ENCODE measurements around the gene RETSAT. TPM values are rescaled to one million over a fixed set of nuclear protein-coding genes. Genes with fewer than 3 reads are reported as not detected.

Gene RETSAT
- total and polyA plus RNA-seq, 2 of the 13 experiments (the other 11 are each of a cell fraction or from before 2014, with no cell fraction given), result 46.7 to 61.0 TPM

GRCh38 chr2:85342156-85342555, 12.2 kb downstream of the RETSAT start:
- POLR2A ChIA-PET, result interaction anchor here (1.6 to 2.0 kb wide), 2 partner anchors 12 to 14 kb away, joined by 6 to 8 read pairs; partner anchors contain the start of genes ELMOD3, RETSAT and TGOLN2
- peaks cover 21 to 41% of the 10 kb centered on the region in 2 experiments; a peak in 4 of 5 replicates for H3K36me3 ChIP-seq (replicated peaks in 1 of 2; ENCODE audit: control insufficient read depth in 1 of 2, insufficient read depth in 2 of 2, low read length in 2 of 2)
- BruUV-seq (replicated peaks), result no TSS peak
- no peak for TF ChIP-seq ATF7 (IDR thresholded peaks at IDR 0.05)
- no peak for TF ChIP-seq ATF7 (CRISPR knock-in tag; IDR thresholded peaks at IDR 0.05)
- TF ChIP-seq, protein P1, sequence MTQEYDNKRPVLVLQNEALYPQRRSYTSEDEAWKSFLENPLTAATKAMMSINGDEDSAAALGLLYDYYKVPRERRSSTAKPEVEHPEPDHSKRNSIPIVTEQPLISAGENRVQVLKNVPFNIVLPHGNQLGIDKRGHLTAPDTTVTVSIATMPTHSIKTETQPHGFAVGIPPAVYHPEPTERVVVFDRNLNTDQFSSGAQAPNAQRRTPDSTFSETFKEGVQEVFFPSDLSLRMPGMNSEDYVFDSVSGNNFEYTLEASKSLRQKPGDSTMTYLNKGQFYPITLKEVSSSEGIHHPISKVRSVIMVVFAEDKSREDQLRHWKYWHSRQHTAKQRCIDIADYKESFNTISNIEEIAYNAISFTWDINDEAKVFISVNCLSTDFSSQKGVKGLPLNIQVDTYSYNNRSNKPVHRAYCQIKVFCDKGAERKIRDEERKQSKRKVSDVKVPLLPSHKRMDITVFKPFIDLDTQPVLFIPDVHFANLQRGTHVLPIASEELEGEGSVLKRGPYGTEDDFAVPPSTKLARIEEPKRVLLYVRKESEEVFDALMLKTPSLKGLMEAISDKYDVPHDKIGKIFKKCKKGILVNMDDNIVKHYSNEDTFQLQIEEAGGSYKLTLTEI (CRISPR knock-in tag; conservative IDR thresholded peaks at IDR 0.05), result no peak
- TF ChIP-seq, protein P2, sequence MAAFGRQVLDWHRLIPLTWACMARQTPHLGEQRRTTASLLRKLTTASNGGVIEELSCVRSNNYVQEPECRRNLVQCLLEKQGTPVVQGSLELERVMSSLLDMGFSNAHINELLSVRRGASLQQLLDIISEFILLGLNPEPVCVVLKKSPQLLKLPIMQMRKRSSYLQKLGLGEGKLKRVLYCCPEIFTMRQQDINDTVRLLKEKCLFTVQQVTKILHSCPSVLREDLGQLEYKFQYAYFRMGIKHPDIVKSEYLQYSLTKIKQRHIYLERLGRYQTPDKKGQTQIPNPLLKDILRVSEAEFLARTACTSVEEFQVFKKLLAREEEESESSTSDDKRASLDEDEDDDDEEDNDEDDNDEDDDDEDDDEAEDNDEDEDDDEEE (CRISPR knock-in tag; IDR thresholded peaks at IDR 0.05), result no peak
- TF ChIP-seq HBP1 (CRISPR knock-in tag; IDR thresholded peaks at IDR 0.05; ENCODE audit: low read depth), result no peak
- TF ChIP-seq, protein P3, sequence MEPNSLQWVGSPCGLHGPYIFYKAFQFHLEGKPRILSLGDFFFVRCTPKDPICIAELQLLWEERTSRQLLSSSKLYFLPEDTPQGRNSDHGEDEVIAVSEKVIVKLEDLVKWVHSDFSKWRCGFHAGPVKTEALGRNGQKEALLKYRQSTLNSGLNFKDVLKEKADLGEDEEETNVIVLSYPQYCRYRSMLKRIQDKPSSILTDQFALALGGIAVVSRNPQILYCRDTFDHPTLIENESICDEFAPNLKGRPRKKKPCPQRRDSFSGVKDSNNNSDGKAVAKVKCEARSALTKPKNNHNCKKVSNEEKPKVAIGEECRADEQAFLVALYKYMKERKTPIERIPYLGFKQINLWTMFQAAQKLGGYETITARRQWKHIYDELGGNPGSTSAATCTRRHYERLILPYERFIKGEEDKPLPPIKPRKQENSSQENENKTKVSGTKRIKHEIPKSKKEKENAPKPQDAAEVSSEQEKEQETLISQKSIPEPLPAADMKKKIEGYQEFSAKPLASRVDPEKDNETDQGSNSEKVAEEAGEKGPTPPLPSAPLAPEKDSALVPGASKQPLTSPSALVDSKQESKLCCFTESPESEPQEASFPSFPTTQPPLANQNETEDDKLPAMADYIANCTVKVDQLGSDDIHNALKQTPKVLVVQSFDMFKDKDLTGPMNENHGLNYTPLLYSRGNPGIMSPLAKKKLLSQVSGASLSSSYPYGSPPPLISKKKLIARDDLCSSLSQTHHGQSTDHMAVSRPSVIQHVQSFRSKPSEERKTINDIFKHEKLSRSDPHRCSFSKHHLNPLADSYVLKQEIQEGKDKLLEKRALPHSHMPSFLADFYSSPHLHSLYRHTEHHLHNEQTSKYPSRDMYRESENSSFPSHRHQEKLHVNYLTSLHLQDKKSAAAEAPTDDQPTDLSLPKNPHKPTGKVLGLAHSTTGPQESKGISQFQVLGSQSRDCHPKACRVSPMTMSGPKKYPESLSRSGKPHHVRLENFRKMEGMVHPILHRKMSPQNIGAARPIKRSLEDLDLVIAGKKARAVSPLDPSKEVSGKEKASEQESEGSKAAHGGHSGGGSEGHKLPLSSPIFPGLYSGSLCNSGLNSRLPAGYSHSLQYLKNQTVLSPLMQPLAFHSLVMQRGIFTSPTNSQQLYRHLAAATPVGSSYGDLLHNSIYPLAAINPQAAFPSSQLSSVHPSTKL (CRISPR knock-in tag; IDR thresholded peaks at IDR 0.05), result no peak
- TF ChIP-seq, protein P4, sequence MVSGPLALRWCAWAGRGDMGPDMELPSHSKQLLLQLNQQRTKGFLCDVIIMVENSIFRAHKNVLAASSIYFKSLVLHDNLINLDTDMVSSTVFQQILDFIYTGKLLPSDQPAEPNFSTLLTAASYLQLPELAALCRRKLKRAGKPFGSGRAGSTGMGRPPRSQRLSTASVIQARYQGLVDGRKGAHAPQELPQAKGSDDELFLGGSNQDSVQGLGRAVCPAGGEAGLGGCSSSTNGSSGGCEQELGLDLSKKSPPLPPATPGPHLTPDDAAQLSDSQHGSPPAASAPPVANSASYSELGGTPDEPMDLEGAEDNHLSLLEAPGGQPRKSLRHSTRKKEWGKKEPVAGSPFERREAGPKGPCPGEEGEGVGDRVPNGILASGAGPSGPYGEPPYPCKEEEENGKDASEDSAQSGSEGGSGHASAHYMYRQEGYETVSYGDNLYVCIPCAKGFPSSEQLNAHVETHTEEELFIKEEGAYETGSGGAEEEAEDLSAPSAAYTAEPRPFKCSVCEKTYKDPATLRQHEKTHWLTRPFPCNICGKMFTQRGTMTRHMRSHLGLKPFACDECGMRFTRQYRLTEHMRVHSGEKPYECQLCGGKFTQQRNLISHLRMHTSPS (CRISPR knock-in tag; IDR thresholded peaks at IDR 0.05; ENCODE audit: low read depth), result no peak
- TF ChIP-seq ZNF12 (CRISPR knock-in tag; IDR thresholded peaks at IDR 0.05), result no peak
- TF ChIP-seq PAF1 (CRISPR knock-in tag; IDR thresholded peaks at IDR 0.05), result 0 out of 2 replicates have a peak, but pooled peaks have one; percentile 43
- TF ChIP-seq, protein P5, sequence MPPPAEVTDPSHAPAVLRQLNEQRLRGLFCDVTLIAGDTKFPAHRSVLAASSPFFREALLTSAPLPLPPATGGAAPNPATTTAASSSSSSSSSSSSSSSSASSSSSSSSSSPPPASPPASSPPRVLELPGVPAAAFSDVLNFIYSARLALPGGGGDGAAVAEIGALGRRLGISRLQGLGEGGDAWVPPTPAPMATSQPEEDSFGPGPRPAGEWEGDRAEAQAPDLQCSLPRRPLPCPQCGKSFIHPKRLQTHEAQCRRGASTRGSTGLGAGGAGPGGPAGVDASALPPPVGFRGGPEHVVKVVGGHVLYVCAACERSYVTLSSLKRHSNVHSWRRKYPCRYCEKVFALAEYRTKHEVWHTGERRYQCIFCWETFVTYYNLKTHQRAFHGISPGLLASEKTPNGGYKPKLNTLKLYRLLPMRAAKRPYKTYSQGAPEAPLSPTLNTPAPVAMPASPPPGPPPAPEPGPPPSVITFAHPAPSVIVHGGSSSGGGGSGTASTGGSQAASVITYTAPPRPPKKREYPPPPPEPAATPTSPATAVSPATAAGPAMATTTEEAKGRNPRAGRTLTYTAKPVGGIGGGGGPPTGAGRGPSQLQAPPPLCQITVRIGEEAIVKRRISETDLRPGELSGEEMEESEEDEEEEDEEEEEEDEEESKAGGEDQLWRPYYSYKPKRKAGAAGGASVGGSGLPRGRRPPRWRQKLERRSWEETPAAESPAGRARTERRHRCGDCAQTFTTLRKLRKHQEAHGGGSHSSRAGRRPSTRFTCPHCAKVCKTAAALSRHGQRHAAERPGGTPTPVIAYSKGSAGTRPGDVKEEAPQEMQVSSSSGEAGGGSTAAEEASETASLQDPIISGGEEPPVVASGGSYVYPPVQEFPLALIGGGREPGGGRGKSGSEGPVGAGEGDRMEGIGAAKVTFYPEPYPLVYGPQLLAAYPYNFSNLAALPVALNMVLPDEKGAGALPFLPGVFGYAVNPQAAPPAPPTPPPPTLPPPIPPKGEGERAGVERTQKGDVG (CRISPR knock-in tag; IDR thresholded peaks at IDR 0.05; ENCODE audit: borderline replicate concordance), result no peak

More at GRCh38 chr2:85342156-85342555, 12.2 kb downstream of the RETSAT start:
- Histone ChIP-seq H3K79me2 (ENCODE audit: insufficient read depth, low read length) (no peaks in the 10 kb centered on the region), H3K4me3 (replicated peaks in 1 of 3; ENCODE audit: insufficient read depth in 1 of 3, low read depth in 2 of 3, low read length in 3 of 3) (no peak overlapping the region), H3K9me3 (ENCODE audit: low read length) (no peaks in the 10 kb centered on the region), H3K27me3 (ENCODE audit: control insufficient read depth in 1 of 2, insufficient read depth in 2 of 2, low read length in 2 of 2) (no peaks in the 10 kb centered on the region), H2AFZ (ENCODE audit: low read length) (no peak overlapping the region), H3K4me2 (ENCODE audit: low read depth, low read length) (no peak overlapping the region), H3K27ac (ENCODE audit: extremely low read length, insufficient read depth, low read length) (no peak overlapping the region), H3K4me1 (ENCODE audit: insufficient read depth, low read length) (no peaks in the 10 kb centered on the region), H4K20me1 (ENCODE audit: insufficient read depth, low read length) (no peaks in the 10 kb centered on the region), H3K9ac (ENCODE audit: insufficient read depth, low read depth, low read length) (no peak overlapping the region)
- no peak for ATAC-seq
- CTCF ChIA-PET (ENCODE audit: low intra/inter-chr PET ratio, low total read pairs), result no interaction called here
- intact Hi-C loops (cut with micrococcal nuclease; ENCODE audit: unreplicated experiment) (no loop called here), in situ Hi-C loops (cut with HindIII; ENCODE audit: extremely low pct_ligation_motif_present, low pct_unique_long_range_greater_than_20kb) (no loop called here)
- no peak for FAIRE-seq
- WGBS (ENCODE audit: low lambda C conversion rate), result 98% methylated on average over 3 of the region's 3 CpGs
- no peak for DNase-seq (ENCODE audit: low spot score)

Measured in HepG2 (cell line).